Measurements from ENCODE around the gene SEC24D. TPM values are rescaled to one million over a fixed set of nuclear protein-coding genes. Genes with fewer than 3 reads are reported as not detected.

SEC24D gene
- total RNA-seq, 1 donor from 2014 or later = 64.9 TPM

- DNase-seq (ENCODE audit: low spot score) (no peak), ATAC-seq (no peak)
- intact Hi-C loops (cut with DNase I) = no loop called here
Observed at GRCh38 chr4:118760092-118760491, 75.8 kb downstream of the SEC24D start.

- DNase-seq (ENCODE audit: low spot score) (no peak), ATAC-seq (no peak)
- intact Hi-C loops (cut with DNase I) = no loop called here
Observed at GRCh38 chr4:118759481-118759880, 76.4 kb downstream of the SEC24D start.

GRCh38 chr4:118758293-118758692 is 77.6 kb downstream of the SEC24D start:
- intact Hi-C loops (cut with DNase I) = no loop called here
- ATAC-seq = no peak

GRCh38 chr4:118757761-118758251 is 78.1 kb downstream of the SEC24D start:
- intact Hi-C loops (cut with DNase I) = no loop called here
- no peak for DNase-seq (ENCODE audit: low spot score)
- peak; percentile 90 for ATAC-seq

More at GRCh38 chr4:118758293-118758692, 77.6 kb downstream of the SEC24D start:
- DNase-seq (ENCODE audit: low spot score) = no peak

- ATAC-seq (no peak), DNase-seq (ENCODE audit: low spot score) (no peak)
- intact Hi-C loops (cut with DNase I) = no loop called here
Observed at GRCh38 chr4:118756958-118757357, 79.0 kb downstream of the SEC24D start.

- intact Hi-C loops (cut with DNase I) = no loop called here
- DNase-seq (ENCODE audit: low spot score) (no peak), ATAC-seq (no peak)
Observed at GRCh38 chr4:118756429-118756828, 79.5 kb downstream of the SEC24D start.

GRCh38 chr4:118755438-118756226 is 80.3 kb downstream of the SEC24D start:
- DNase-seq (ENCODE audit: low spot score) (no peak), ATAC-seq (no peak)
- intact Hi-C loops (cut with DNase I) = no loop called here

GRCh38 chr4:118754890-118755289 is 81.0 kb downstream of the SEC24D start:
- DNase-seq (ENCODE audit: low spot score) (no peak), ATAC-seq (peak; percentile 53)
- intact Hi-C loops (cut with DNase I) = no loop called here

GRCh38 chr4:118753685-118754084 is 82.2 kb downstream of the SEC24D start:
- intact Hi-C loops (cut with DNase I) = no loop called here
- no peak for ATAC-seq
- DNase-seq (ENCODE audit: low spot score) = no peak

- intact Hi-C loops (cut with DNase I) = no loop called here
- ATAC-seq = no peak
Observed at GRCh38 chr4:118753096-118753495, 82.8 kb downstream of the SEC24D start.

GRCh38 chr4:118752551-118752950 is 83.4 kb downstream of the SEC24D start:
- intact Hi-C loops (cut with DNase I) = no loop called here
- ATAC-seq = no peak
- no peak for DNase-seq (ENCODE audit: low spot score)

More at GRCh38 chr4:118753096-118753495, 82.8 kb downstream of the SEC24D start:
- no peak for DNase-seq (ENCODE audit: low spot score)

- ATAC-seq = peak; percentile 81
- DNase-seq (ENCODE audit: low spot score) = no peak
- intact Hi-C loops (cut with DNase I) = no loop called here
Observed at GRCh38 chr4:118751629-118752323, 84.2 kb downstream of the SEC24D start.

GRCh38 chr4:118749347-118749988 is 86.5 kb downstream of the SEC24D start:
- ATAC-seq (no peak), DNase-seq (ENCODE audit: low spot score) (no peak)
- intact Hi-C loops (cut with DNase I) = no loop called here

- ATAC-seq (peak; percentile 51), DNase-seq (ENCODE audit: low spot score) (no peak)
- intact Hi-C loops (cut with DNase I) = no loop called here
Observed at GRCh38 chr4:118746251-118746919, 89.5 kb downstream of the SEC24D start.

GRCh38 chr4:118745357-118745756 is 90.6 kb downstream of the SEC24D start:
- no peak for ATAC-seq
- no peak for DNase-seq (ENCODE audit: low spot score)
- intact Hi-C loops (cut with DNase I) = no loop called here

- DNase-seq (ENCODE audit: low spot score) (no peak), ATAC-seq (no peak)
- intact Hi-C loops (cut with DNase I) = no loop called here
Observed at GRCh38 chr4:118743867-118744266, 92.1 kb downstream of the SEC24D start.

GRCh38 chr4:118742050-118742449 is 93.9 kb downstream of the SEC24D start:
- intact Hi-C loops (cut with DNase I) = no loop called here
- DNase-seq (ENCODE audit: low spot score) = no peak
- peak; percentile 48 for ATAC-seq

GRCh38 chr4:118741301-118741855 is 94.5 kb downstream of the SEC24D start:
- intact Hi-C loops (cut with DNase I) = no loop called here
- peak; percentile 67 for ATAC-seq
- no peak for DNase-seq (ENCODE audit: low spot score)

GRCh38 chr4:118740869-118741268 is 95.1 kb downstream of the SEC24D start:
- DNase-seq (ENCODE audit: low spot score) (no peak), ATAC-seq (peak; percentile 50)
- intact Hi-C loops (cut with DNase I) = no loop called here
